Peyer's patch (tissue), 4 donors: ENCODE data around the gene COL6A5.

Source experiments
- POLR2A ChIP-seq, 2 donors: fragments of 450-650 bp; IDR thresholded peaks; one replicate each; pipeline ENCODE4 v1.5.1; 2017; ENCODE audit warnings: antibody characterized with exemption in 2 of 2, mild to moderate bottlenecking in 2 of 2, moderate library complexity in 2 of 2
- TF ChIP-seq, protein P1 (sequence below), 6 experiments: fragments of 450-650 bp in 4 of 6; fragments of 200-600 bp in 2 of 6; sonication (generic) in 1 of 6; IDR thresholded peaks; one replicate each; pipeline ENCODE4 v1.5.1; 2017 to 2019; ENCODE audit warnings: antibody characterized with exemption in 6 of 6, mild to moderate bottlenecking in 3 of 6, moderate library complexity in 1 of 6

DNA sequence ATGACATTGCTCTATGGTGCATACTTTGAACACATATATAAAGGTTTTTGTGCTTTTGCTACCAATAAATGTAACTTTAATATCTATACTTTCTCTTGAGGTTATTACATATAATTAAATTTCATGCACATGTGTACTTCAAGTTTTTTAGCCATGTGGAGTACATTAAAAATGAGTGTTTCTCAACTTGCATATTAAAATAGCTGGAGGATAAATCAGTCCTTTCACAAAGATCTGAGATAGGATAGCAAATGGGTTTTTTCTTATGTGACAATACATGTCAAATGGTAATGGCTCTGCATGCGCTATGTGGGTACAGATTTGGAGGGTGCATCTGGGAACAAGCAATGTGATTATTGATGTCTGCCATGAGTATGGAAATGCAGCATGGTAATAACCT lies 122.8 kb downstream of the COL6A5 start:
- TF ChIP-seq POLR2A (IDR thresholded peaks at IDR 0.05): no peak
- TF ChIP-seq, protein P1, sequence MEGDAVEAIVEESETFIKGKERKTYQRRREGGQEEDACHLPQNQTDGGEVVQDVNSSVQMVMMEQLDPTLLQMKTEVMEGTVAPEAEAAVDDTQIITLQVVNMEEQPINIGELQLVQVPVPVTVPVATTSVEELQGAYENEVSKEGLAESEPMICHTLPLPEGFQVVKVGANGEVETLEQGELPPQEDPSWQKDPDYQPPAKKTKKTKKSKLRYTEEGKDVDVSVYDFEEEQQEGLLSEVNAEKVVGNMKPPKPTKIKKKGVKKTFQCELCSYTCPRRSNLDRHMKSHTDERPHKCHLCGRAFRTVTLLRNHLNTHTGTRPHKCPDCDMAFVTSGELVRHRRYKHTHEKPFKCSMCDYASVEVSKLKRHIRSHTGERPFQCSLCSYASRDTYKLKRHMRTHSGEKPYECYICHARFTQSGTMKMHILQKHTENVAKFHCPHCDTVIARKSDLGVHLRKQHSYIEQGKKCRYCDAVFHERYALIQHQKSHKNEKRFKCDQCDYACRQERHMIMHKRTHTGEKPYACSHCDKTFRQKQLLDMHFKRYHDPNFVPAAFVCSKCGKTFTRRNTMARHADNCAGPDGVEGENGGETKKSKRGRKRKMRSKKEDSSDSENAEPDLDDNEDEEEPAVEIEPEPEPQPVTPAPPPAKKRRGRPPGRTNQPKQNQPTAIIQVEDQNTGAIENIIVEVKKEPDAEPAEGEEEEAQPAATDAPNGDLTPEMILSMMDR (IDR thresholded peaks at IDR 0.05): no peak
